ENCODE results near the gene TEAD2.
"Not testable (repeated sequence)": the region's sequence is repeated elsewhere in the genome, so short reads cannot be mapped to it uniquely, and the experiment has no call there.

Gene TEAD2

DNA sequence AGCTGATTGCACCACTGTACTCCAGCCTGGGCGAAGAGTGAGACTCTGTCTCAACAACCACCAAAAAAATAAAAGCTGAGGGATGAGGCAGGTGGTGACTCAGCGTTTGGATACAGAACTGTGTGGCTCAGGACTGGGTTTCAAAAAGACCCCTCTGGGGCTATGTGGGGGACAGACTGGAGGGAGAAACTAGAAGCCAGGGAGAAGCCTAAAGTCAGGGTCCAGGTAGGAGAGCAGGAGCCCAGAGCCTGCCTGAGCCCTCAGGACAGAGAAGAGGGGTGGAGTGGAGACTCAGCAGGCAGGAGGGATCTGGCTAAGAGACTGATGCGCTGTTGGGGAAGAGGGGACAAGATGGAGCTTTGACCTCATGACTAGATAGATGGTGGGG, 28.8 kb downstream of the TEAD2 start:
- Mint-ChIP-seq H3K4me3 (no peak overlapping the region), H3K27me3 (ENCODE audit: low read depth, poor library complexity) (peaks cover 8% of the 10 kb centered on the region), H3K9me3 (no peaks in the 10 kb centered on the region), H3K4me1 (peaks cover 63% of the 10 kb centered on the region), H3K36me3 (ENCODE audit: low read depth) (peaks cover 42% of the 10 kb centered on the region), H3K27ac (peak overlapping the region; percentile 83)
- TF ChIP-seq, protein P1, sequence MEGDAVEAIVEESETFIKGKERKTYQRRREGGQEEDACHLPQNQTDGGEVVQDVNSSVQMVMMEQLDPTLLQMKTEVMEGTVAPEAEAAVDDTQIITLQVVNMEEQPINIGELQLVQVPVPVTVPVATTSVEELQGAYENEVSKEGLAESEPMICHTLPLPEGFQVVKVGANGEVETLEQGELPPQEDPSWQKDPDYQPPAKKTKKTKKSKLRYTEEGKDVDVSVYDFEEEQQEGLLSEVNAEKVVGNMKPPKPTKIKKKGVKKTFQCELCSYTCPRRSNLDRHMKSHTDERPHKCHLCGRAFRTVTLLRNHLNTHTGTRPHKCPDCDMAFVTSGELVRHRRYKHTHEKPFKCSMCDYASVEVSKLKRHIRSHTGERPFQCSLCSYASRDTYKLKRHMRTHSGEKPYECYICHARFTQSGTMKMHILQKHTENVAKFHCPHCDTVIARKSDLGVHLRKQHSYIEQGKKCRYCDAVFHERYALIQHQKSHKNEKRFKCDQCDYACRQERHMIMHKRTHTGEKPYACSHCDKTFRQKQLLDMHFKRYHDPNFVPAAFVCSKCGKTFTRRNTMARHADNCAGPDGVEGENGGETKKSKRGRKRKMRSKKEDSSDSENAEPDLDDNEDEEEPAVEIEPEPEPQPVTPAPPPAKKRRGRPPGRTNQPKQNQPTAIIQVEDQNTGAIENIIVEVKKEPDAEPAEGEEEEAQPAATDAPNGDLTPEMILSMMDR (IDR thresholded peaks at IDR 0.05) = no peak
- DNase-seq = no peak

DNA sequence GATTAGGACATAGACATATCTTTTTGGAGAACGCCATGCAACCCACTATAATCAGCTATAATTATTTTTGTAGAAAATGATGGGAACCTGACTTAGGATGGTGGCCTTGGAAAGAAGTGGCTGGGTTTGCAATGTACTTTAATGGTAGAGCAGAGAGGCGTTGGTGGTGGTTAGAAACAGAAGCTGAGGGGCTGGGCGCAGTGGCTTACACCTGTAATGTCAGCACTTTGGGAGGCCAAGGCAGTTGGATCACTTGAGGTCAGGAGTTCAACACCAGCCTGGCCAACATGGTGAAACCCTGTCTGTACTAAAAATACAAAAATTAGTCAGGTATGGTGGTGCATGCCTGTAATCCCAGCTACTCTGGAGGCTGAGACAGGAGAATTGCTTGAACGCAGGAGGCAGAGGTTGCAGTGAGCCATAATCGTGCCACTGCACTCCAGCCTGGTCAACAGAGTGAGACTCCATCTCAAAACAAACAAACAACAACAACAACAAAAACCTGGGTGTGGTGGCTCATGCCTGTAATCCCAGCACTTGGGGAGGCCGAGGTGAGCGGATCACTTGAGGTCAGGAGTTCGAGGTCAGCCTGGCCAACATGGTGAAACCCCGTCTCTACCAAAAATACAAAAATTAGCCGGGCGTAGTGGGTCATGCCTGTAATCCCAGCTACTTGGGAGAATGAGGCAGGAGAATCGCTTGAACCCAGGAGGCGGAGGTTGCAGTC, 29.4 kb downstream of the TEAD2 start:
- H3K36me3 Mint-ChIP-seq (ENCODE audit: low read depth) = peaks cover 47% of the 10 kb centered on the region
- peaks cover 57% of the 10 kb centered on the region for H3K4me1 Mint-ChIP-seq
- not testable (repeated sequence) for H3K4me3 Mint-ChIP-seq; H3K27me3 Mint-ChIP-seq (ENCODE audit: low read depth, poor library complexity); DNase-seq; H3K9me3 Mint-ChIP-seq; H3K27ac Mint-ChIP-seq

DNA sequence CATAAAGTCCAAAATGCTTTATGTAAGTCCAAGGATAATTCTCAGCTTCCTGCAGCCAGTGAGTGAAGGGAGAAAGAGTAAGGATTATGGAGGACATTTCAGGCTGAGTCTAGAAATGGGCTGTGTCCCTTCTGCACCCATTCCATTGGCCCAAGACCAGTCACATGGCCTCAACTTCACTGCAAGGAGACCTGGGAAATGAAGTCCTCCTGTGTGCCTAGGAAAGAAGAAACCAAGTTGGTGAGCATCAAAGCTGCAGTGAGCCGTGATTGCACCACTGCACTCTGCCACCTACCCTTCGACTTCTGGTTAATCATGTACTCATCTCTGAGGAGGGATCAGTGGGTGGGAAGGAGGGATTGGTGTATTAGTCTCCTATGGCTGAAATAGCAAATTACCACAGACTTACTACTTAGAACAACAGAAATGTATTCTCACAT, 30.6 kb downstream of the TEAD2 start:
- Mint-ChIP-seq H3K36me3 (ENCODE audit: low read depth) (peaks cover 54% of the 10 kb centered on the region), H3K4me3 (no peak overlapping the region), H3K9me3 (no peaks in the 10 kb centered on the region), H3K4me1 (peaks cover 51% of the 10 kb centered on the region), H3K27me3 (ENCODE audit: low read depth, poor library complexity) (peaks cover 4% of the 10 kb centered on the region), H3K27ac (no peak overlapping the region)
- TF ChIP-seq, protein P1 (IDR thresholded peaks at IDR 0.05) = no peak
- DNase-seq = no peak

DNA sequence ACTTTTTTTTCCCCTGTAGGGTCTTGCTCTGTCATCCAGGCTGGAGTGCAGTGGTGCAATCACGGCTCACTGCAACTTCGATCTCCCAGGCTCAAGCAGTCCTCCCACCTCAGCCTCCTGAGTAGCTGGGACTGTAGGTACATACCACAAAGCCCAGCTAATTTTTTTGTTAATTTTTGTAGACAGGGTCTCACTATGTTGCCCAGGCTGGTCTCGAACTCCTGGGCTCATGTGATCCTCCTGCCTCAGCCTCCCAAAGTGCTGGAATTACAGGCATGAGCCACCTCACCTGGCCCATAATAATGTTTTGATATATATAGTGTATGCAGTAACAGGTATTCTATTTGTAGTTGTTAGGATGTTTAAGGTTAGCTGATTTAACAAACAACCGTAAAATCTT, 31.0 kb downstream of the TEAD2 start:
- Mint-ChIP-seq H3K36me3 (ENCODE audit: low read depth) (peaks cover 58% of the 10 kb centered on the region), H3K4me1 (peaks cover 51% of the 10 kb centered on the region)
- H3K9me3 Mint-ChIP-seq; H3K27ac Mint-ChIP-seq; H3K4me3 Mint-ChIP-seq; H3K27me3 Mint-ChIP-seq (ENCODE audit: low read depth, poor library complexity); DNase-seq: not testable (repeated sequence)

DNA sequence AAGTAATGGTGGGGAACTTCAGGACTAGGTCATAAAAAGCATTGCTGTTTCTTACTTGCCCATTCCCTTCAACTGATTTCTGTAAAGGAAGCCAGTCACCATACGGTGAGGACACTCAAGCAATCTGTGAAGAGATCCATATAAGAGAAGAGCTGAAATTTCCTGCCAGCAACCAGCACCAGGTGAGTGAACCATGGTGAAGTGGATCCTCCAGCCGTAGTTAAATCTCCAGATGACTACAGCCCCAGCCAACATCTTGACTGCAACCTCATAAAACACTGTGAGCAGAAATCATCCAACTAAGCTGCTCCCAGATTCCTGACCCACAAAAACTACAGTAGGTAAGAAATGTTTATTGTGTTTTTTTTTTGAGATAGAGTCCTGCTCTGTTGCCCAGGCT, 33.5 kb downstream of the TEAD2 start:
- Mint-ChIP-seq H3K27ac (no peak overlapping the region), H3K4me1 (peaks cover 33% of the 10 kb centered on the region), H3K27me3 (ENCODE audit: low read depth, poor library complexity) (peaks cover 4% of the 10 kb centered on the region), H3K36me3 (ENCODE audit: low read depth) (peaks cover 58% of the 10 kb centered on the region), H3K9me3 (peaks cover 4% of the 10 kb centered on the region), H3K4me3 (no peak overlapping the region)
- no peak for DNase-seq
- TF ChIP-seq, protein P1 (IDR thresholded peaks at IDR 0.05) = no peak

DNA sequence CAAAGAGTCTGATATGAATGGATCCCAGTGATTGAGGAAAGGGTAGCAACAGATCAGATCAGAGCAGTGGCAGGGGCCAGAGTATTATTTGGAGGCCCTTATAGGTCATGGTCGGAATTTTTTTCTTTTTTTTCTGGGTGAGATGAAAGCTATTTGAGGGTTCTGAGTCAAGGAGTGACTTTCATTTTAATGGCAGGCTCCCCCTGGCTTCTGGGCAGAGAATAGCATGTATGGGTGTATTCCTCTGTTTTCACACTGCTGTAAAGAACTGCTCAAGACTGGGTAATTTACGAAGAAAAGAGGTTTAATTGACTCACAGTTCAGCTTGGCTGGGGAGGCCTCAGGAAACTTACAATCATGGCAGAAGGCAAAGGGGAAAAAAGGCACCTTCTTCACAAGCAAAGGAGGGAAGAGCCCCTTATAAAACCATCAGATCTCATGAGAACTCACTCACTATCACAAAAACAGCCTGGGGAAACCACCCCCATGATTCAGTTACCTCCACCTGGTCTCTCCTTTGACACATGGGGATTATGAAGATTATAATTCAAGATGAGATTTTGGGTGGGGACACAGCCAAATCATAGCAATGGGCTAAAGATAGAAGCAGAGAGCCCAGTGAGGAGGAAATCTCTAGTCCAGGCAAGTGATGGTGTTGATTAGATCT, 34.2 kb downstream of the TEAD2 start:
- H3K4me1 Mint-ChIP-seq = peaks cover 27% of the 10 kb centered on the region
- TF ChIP-seq, protein P1 (IDR thresholded peaks at IDR 0.05) = peak; percentile 44
- DNase-seq = no peak
- peaks cover 10% of the 10 kb centered on the region for H3K9me3 Mint-ChIP-seq
- peaks cover 4% of the 10 kb centered on the region for H3K27me3 Mint-ChIP-seq (ENCODE audit: low read depth, poor library complexity)
- no peak overlapping the region for H3K4me3 Mint-ChIP-seq
- H3K36me3 Mint-ChIP-seq (ENCODE audit: low read depth) = peaks cover 66% of the 10 kb centered on the region
- H3K27ac Mint-ChIP-seq = no peak overlapping the region

All from nephron progenitor cell (in vitro differentiated cells).